NT2/D1 (cell line): ENCODE measurements around the gene RERE.

Source experiments
- DNase-seq: peaks from one replicate; pipeline ENCODE4 v3.0.0-alpha.2; 2011; ENCODE audit warnings: low read depth, low spot score
- H3K27me3 ChIP-seq: 2 replicates; pipeline ENCODE4 v1.6.0; 2011; ENCODE audit warnings: mild to moderate bottlenecking; ENCODE audit not compliant: insufficient read length, insufficient read depth
- H3K36me3 ChIP-seq: 2 replicates; pipeline ENCODE4 v1.6.1; 2011; ENCODE audit warnings: mild to moderate bottlenecking, low read length, mixed read lengths; ENCODE audit not compliant: insufficient read depth, insufficient read length
- H3K4me1 ChIP-seq: 2 replicates; pipeline ENCODE4 v1.5.1; 2011; ENCODE audit not compliant: insufficient read depth, insufficient read length
- H3K4me3 ChIP-seq: 2 replicates; pipeline ENCODE4 v1.5.1; 2011; ENCODE audit warnings: low read depth; ENCODE audit not compliant: insufficient read length
- H3K9ac ChIP-seq: 2 replicates; pipeline ENCODE4 v1.6.0; 2011; ENCODE audit warnings: low read depth; ENCODE audit not compliant: insufficient read length
- H3K9me3 ChIP-seq: 2 replicates; pipeline ENCODE4 v1.5.1; 2011; ENCODE audit warnings: mild to moderate bottlenecking, low read length; ENCODE audit not compliant: insufficient read depth
- SUZ12 ChIP-seq: IDR thresholded peaks from 2 replicates; pipeline ENCODE4 v1.6.1; 2011; ENCODE audit not compliant: insufficient read length, insufficient read depth; ENCODE audit errors: extremely low read depth
- YY1 ChIP-seq: IDR thresholded peaks from 2 replicates; pipeline ENCODE4 v1.6.1; 2011; ENCODE audit not compliant: insufficient read length, insufficient read depth
- ZNF274 ChIP-seq: IDR thresholded peaks from 2 replicates; pipeline ENCODE4 v1.6.1; 2011; ENCODE audit warnings: mild to moderate bottlenecking, low read depth, low read length

The RERE gene

DNA sequence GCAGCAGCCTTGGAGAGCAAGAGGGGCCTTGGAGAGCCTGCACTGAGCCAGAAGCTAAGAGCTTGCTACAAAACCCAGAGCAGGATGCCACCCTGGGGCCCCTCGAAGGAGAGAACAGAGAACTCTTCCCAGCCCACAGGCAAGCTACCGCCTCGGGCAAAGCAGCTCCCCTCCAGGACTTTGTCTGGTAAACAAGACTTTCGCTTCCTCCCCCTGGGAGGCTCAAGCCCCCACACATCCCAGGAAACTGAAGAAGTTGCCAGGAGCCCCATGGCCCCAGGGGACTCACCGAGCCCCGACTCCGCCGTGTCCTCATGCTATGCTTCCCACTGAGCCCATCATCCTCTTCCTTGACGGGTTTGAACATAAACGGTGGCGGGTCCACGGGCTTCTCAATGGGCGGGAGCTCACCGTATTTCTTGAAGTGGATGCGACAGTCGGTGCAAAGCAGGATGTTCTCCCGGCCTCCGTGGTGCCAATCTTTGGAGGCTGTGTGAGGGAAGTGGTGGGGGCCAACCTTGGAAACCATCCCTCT is 453.6 kb downstream of the RERE start:
- DNase-seq: no peak
- Histone ChIP-seq H3K4me1 (peaks cover 9% of the 10 kb centered on the region), H3K36me3 (peaks cover 68% of the 10 kb centered on the region), H3K9me3 (no peaks in the 10 kb centered on the region), H3K4me3 (no peak overlapping the region), H3K27me3 (no peaks in the 10 kb centered on the region), H3K9ac (no peak overlapping the region)
- TF ChIP-seq YY1 (no peak), SUZ12 (no peak), ZNF274 (no peak)

DNA sequence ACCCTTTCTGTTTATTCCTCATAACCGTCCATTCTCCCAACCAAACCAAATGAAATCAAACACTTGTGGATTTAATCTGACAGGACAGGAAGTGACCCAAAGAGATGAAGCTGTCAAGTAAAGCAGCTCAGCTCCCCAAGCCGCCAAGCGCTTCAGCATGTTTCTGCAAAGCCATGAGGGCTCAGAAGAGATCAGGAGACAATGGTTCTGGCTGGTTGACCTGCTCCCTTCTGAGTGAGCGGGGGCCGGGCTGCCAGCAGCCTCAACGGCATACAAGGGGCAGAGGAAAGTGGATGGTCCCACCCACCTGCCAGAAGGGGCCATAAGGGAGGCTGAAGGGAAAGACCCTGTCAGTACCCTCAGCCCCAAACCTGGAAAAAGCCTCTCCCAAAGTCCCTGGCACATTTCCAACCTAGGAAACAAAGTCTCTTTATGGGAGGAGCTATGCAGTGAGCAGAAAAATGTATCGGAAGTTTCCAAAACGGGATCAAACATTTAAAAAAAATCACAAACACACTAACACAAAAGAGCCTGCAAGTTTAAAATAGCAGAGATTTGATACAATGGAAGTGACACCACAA is 454.2 kb downstream of the RERE start:
- H3K9ac ChIP-seq: no peak overlapping the region
- no peaks in the 10 kb centered on the region for H3K27me3 ChIP-seq
- no peak overlapping the region for H3K4me3 ChIP-seq
- no peaks in the 10 kb centered on the region for H3K9me3 ChIP-seq
- H3K4me1 ChIP-seq: peaks cover 9% of the 10 kb centered on the region
- no peak for TF ChIP-seq SUZ12
- TF ChIP-seq YY1: no peak
- TF ChIP-seq ZNF274: no peak
- peaks cover 73% of the 10 kb centered on the region for H3K36me3 ChIP-seq
- DNase-seq: no peak

DNA sequence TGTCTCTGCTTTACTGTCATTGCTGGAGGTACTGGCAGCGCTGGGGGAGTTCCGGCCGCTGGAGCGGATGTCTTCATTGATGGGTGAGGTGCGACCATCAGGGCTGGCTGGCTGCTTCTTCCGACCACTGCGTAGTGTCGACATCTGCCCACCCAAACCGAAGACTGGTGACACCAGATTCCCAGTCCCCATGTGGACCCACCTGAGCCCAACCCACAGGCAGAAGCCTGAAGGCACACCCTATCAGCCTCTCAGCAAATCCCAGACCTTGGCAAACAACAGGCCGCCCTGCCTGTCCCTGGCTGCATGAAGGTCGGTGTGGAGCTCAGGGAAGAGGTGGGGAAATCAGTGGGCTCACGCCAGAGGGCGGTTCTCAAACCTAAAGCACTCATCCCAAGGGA is 454.7 kb downstream of the RERE start:
- DNase-seq: no peak
- no peak overlapping the region for H3K9ac ChIP-seq
- H3K36me3 ChIP-seq: peaks cover 79% of the 10 kb centered on the region
- H3K4me1 ChIP-seq: peaks cover 9% of the 10 kb centered on the region
- no peaks in the 10 kb centered on the region for H3K9me3 ChIP-seq
- no peak overlapping the region for H3K4me3 ChIP-seq
- TF ChIP-seq YY1: no peak
- TF ChIP-seq ZNF274: no peak
- TF ChIP-seq SUZ12: no peak
- no peaks in the 10 kb centered on the region for H3K27me3 ChIP-seq

DNA sequence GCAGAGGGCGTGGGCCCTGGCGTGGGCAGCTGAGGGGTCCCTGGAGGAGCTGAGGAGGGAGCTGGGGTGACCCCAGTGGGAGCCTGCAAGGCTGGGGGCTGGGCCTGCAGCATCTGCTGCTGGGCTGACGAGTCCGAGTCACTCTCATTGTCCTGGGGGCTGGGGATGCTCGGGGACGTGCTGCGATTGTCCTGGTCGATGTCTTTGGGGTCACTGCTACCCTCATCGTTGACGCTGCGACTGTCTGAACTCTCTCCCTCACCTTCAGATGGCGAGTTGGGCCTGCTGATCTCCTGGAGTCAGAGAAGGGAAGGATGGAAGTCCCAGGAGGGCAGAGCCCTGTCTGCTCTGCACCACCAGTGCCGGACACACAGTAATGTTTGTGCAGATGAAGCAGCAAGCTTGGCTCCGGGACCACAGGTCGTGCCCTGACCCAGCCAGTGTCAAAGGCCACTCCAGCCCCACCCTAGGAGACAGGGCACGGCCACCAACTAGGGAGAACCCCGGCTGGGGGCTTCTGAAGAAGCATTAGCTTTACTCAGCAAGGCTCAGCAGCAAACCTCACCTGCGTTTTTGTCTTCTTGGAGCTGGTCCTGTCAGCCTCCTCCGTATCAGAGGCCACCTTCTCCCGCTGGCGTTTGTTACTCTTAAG is 456.1 kb downstream of the RERE start:
- Histone ChIP-seq H3K4me1 (peaks cover 9% of the 10 kb centered on the region), H3K4me3 (no peak overlapping the region), H3K27me3 (no peaks in the 10 kb centered on the region), H3K36me3 (peaks cover 90% of the 10 kb centered on the region), H3K9ac (no peak overlapping the region), H3K9me3 (no peaks in the 10 kb centered on the region)
- TF ChIP-seq SUZ12: no peak
- no peak for TF ChIP-seq YY1
- TF ChIP-seq ZNF274: no peak
- DNase-seq: no peak

DNA sequence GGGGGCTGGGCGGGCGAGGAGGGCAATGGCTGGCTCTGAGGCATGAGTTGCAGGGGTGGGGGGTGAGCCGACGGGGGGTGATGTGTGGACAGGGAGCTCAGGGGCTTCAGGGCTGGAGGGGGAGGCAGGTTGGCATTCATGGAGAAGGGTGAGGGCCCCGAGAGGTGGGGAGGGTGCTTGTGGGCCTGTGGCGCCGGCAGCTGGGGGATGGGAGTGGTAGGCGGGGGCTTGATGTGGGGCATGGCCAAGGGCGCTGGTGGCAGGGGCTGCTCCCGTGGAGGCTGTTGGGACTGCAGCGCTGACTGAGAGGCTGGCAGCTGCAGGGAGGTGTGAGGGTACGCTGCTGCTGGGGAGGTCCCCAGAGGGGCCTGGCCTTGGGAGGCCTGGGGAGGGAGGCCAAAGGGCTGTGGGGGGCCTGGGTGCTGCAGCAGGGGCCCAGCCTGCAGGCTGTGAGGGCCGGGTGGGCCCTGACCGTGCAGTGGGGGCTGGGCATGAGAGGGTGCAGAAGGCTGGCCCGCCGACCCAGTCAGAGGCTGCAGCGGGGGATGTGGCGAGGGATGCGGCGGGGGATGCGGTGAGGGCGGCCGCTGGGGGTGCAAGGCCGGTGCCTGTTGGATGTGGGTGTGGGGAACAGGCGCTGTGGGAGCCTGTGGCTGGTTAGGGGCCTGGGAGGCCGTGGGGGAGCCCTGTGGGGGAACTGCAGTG is 456.8 kb downstream of the RERE start:
- no peak for TF ChIP-seq YY1
- no peak for TF ChIP-seq ZNF274
- TF ChIP-seq SUZ12: no peak

DNA sequence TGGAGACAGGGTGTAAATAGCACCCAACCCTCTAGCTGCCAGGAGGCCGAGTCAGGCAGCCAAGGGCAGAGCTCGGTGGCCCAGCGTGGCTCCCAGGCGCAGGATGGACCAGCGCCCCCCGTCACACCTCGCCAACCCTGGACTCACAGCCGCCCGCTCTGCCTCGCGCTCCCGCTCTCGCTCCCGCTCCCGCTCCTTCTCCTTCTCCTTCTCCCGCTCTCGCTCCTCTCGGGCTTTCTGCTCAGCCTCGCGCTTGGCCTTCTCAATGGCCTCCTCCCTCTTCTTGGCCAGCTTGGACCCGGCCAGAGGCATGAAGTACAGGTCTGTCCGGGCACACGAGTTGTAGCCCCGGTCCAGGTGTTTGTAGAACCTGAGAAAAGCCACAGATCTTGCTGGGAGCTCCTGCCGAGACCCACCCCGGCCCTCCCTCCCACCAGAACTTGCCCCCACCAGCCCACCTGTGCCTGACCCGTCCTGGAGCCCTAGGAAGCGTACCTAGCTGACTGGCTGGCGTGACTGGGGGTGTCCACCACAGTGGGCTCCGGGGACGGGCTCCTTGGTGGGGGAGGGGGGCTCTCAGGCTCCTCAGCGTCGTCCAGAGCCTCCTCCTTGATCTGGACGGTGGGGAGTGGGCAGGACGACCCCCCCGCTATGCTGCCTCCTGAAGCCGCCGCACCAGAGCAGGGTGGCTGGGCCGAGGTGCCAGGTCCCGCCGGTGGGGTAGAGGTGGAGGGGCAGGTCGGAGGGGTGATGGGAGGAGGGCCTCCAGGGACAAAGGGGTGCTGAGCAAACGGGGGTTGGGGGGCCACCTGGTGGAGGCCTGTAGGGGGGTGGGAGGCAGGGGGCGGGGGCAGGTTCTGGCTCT is 457.6 kb downstream of the RERE start:
- no peaks in the 10 kb centered on the region for H3K27me3 ChIP-seq
- peaks cover 90% of the 10 kb centered on the region for H3K36me3 ChIP-seq
- no peaks in the 10 kb centered on the region for H3K9me3 ChIP-seq
- TF ChIP-seq YY1: no peak
- no peak for TF ChIP-seq SUZ12
- no peak for TF ChIP-seq ZNF274
- DNase-seq: no peak
- no peak overlapping the region for H3K4me3 ChIP-seq
- H3K9ac ChIP-seq: no peak overlapping the region
- H3K4me1 ChIP-seq: peaks cover 8% of the 10 kb centered on the region

More for the DNA sequence above, 456.8 kb downstream of the RERE start:
- Histone ChIP-seq H3K4me1 (peaks cover 6% of the 10 kb centered on the region), H3K27me3 (no peaks in the 10 kb centered on the region), H3K9ac (no peak overlapping the region), H3K9me3 (no peaks in the 10 kb centered on the region), H3K4me3 (no peak overlapping the region), H3K36me3 (peaks cover 90% of the 10 kb centered on the region)
- no peak for DNase-seq
